Endothelial cell of umbilical vein (primary cell): ENCODE results near the gene NUDT22. TPM values are rescaled to one million over a fixed set of nuclear protein-coding genes. Genes with fewer than 3 reads are reported as not detected.

Experiments
- BruUV-seq: library from RNA; stranded (reverse); fragments of 400-500 nt; replicated peaks from 2 replicates; lab custom pipeline; 2021; lab: Mats Ljungman, UMichigan
- CTCF ChIA-PET: fragments of 300-600, 350-600 bp; sonication (Branson Sonifier 250); formaldehyde crosslinking; loops from one replicate; lab custom pipeline; 2021; ENCODE audit warnings: antibody characterized with exemption, inconsistent platforms; lab: Charles Lee
- POLR2A ChIA-PET: fragments of 300-600, 350-600 bp; sonication (Branson Sonifier 250); formaldehyde crosslinking; loops from one replicate; lab custom pipeline; 2021; ENCODE audit warnings: antibody characterized with exemption, inconsistent platforms; lab: Charles Lee
- DNase-seq: peaks from one replicate; pipeline ENCODE4 v3.0.0-alpha.2; 2011; ENCODE audit warnings: low read depth, low spot score
- FAIRE-seq: peaks from 2 replicates; lab custom pipeline; 2011; peaks lifted over from hg19 to GRCh38; lab: Jason Lieb, UNC
- H2AFZ ChIP-seq: 2 replicates; pipeline ENCODE4 v1.6.0; 2012; ENCODE audit warnings: low read depth, low read length, control low read depth, inconsistent platforms
- H3K27ac ChIP-seq: 2 replicates; pipeline ENCODE4 v1.5.1; 2011; ENCODE audit warnings: low read depth, mild to moderate bottlenecking, control low read depth, low read length, moderate library complexity; ENCODE audit not compliant: insufficient read depth
- H3K27me3 ChIP-seq, 2 experiments: 2 replicates each; pipeline versions ENCODE4 v1.6.0 to v1.6.1; 2011; ENCODE audit warnings: low read length in 2 of 2, mixed read lengths in 1 of 2; ENCODE audit not compliant: control insufficient read depth in 2 of 2, insufficient read depth in 2 of 2
- H3K36me3 ChIP-seq, 2 experiments: 2 replicates in 1 of 2; 3 replicates in 1 of 2; pipeline ENCODE4 v1.5.1; 2011; ENCODE audit warnings: low read length in 2 of 2, mild to moderate bottlenecking in 1 of 2, moderate library complexity in 1 of 2; ENCODE audit not compliant: control insufficient read depth in 2 of 2, insufficient read depth in 2 of 2; ENCODE audit errors: extremely low read depth in 1 of 2
- H3K4me1 ChIP-seq: 3 replicates; pipeline ENCODE4 v1.5.1; 2011; ENCODE audit warnings: mild to moderate bottlenecking, low read length; ENCODE audit not compliant: control insufficient read depth, insufficient read depth; ENCODE audit errors: extremely low read depth
- H3K4me2 ChIP-seq: 2 replicates; pipeline ENCODE4 v1.6.1; 2011; ENCODE audit warnings: low read length, control low read depth, mixed read lengths; ENCODE audit not compliant: insufficient read depth
- H3K4me3 ChIP-seq, 3 experiments: fragments of 200-600 bp in 1 of 3; sonication (generic), shearing (Covaris generic) in 1 of 3; replicated peaks in 1 of 3; 2 replicates each; pipeline ENCODE4 v1.5.1; 2011 to 2016; ENCODE audit warnings: control low read depth in 3 of 3, low read length in 3 of 3, mild to moderate bottlenecking in 2 of 3, inconsistent platforms in 1 of 3, low read depth in 1 of 3, moderate library complexity in 1 of 3; ENCODE audit not compliant: insufficient read depth in 1 of 3
- H3K79me2 ChIP-seq: 2 replicates; pipeline ENCODE4 v1.6.0; 2012; ENCODE audit warnings: low read length, inconsistent platforms; ENCODE audit not compliant: control insufficient read depth, insufficient read depth
- H3K9ac ChIP-seq: replicated peaks from 2 replicates; pipeline ENCODE3; 2011; ENCODE audit warnings: low read length, control low read depth; ENCODE audit not compliant: insufficient read depth; ENCODE audit errors: extremely low read depth
- H3K9me1 ChIP-seq: replicated peaks from 3 replicates; pipeline ENCODE4 v1.6.0; 2011; ENCODE audit warnings: mild to moderate bottlenecking, low read length; ENCODE audit not compliant: control insufficient read depth, insufficient read depth; ENCODE audit errors: extremely low read depth
- H3K9me3 ChIP-seq: replicated peaks from 2 replicates; pipeline ENCODE4 v1.5.1; 2012; ENCODE audit warnings: low read length, inconsistent platforms; ENCODE audit not compliant: control insufficient read depth, insufficient read depth
- H4K20me1 ChIP-seq: replicated peaks from 2 replicates; pipeline ENCODE3; 2011; ENCODE audit warnings: mild to moderate bottlenecking, low read length; ENCODE audit not compliant: control insufficient read depth, insufficient read depth; ENCODE audit errors: extremely low read depth
- CTCF ChIP-seq, 2 donors: IDR thresholded peaks; 1 replicate in 1 of 2; 2 replicates in 1 of 2; pipeline ENCODE4 v1.5.1; 2011; ENCODE audit warnings: low read length in 2 of 2, mild to moderate bottlenecking in 2 of 2, moderate library complexity in 2 of 2, control low read depth in 1 of 2, inconsistent platforms in 1 of 2, low read depth in 1 of 2; ENCODE audit not compliant: insufficient read depth in 1 of 2; ENCODE audit errors: extremely low read depth in 1 of 2
- EZH2 ChIP-seq: IDR thresholded peaks from 2 replicates; pipeline ENCODE4 v1.6.1; 2012; ENCODE audit warnings: borderline replicate concordance, low read depth, mild to moderate bottlenecking, moderate library complexity, low read length, inconsistent platforms; ENCODE audit not compliant: severe bottlenecking
- FOS ChIP-seq: IDR thresholded peaks from 2 replicates; pipeline ENCODE4 v1.6.1; 2011; ENCODE audit warnings: mild to moderate bottlenecking, low read length, moderate library complexity, borderline replicate concordance; ENCODE audit not compliant: insufficient read depth
- GATA2 ChIP-seq: IDR thresholded peaks from 2 replicates; pipeline ENCODE4 v1.7.0; 2011; ENCODE audit warnings: low read depth, mild to moderate bottlenecking, moderate library complexity, mixed read lengths, low read length; ENCODE audit not compliant: insufficient read length, insufficient read depth
- JUN ChIP-seq: IDR thresholded peaks from 2 replicates; pipeline ENCODE4 v1.6.1; 2011; ENCODE audit warnings: borderline replicate concordance, low read depth; ENCODE audit not compliant: insufficient read length, insufficient read depth
- MYC ChIP-seq: IDR thresholded peaks from one replicate; pipeline ENCODE4 v1.6.1; 2011; ENCODE audit warnings: mild to moderate bottlenecking, low read depth, low read length
- POLR2A ChIP-seq: IDR thresholded peaks from 2 replicates; pipeline ENCODE4 v1.6.1; 2012; ENCODE audit warnings: low read depth, mild to moderate bottlenecking, control low read depth, low read length
- POLR2AphosphoS5 ChIP-seq: IDR thresholded peaks from 2 replicates; pipeline ENCODE4 v1.6.1; 2012; ENCODE audit warnings: low read depth, mild to moderate bottlenecking, control low read depth, low read length, moderate library complexity; ENCODE audit not compliant: insufficient read depth
- dilution Hi-C: fragments of 300-500 bp; cut with MboI; formaldehyde crosslinking; loops from one replicate; pipeline ENCODE4 v1.15.0; 2019; ENCODE audit warnings: low sequenced_read_pairs; ENCODE audit not compliant: extremely low pct_ligation_motif_present
- intact Hi-C: fragments of 100-400 bp; cut with micrococcal nuclease; formaldehyde crosslinking; loops from one replicate; pipeline ENCODE4 v1.10.0; 2022
- polyA plus RNA-seq, 4 experiments: library from polyadenylated mRNA; depleted of rRNA in 3 of 4; stranded (reverse) in 3 of 4; unstranded in 1 of 4; fragments of >200 nt; gene quantifications; 2 replicates each; pipeline versions ENCODE4 v1.2.1 to v1.2.3, GENCODE V29; 2011 to 2012; ENCODE audit warnings: missing spikeins in 1 of 4
- total RNA-seq: library from RNA; stranded (reverse); gene quantifications from 2 replicates; pipeline ENCODE4 v1.2.3, GENCODE V29; 2021
- TF ChIP-seq, protein P1 (sequence below): IDR thresholded peaks from 2 replicates; pipeline ENCODE4 v1.6.1; 2011; ENCODE audit not compliant: insufficient read depth, insufficient read length

NUDT22 gene
- total and polyA plus RNA-seq, 2 donors (not counting 3 experiments of a cell fraction or from before 2014, with no cell fraction given): 37.8 to 54.8 TPM

DNA sequence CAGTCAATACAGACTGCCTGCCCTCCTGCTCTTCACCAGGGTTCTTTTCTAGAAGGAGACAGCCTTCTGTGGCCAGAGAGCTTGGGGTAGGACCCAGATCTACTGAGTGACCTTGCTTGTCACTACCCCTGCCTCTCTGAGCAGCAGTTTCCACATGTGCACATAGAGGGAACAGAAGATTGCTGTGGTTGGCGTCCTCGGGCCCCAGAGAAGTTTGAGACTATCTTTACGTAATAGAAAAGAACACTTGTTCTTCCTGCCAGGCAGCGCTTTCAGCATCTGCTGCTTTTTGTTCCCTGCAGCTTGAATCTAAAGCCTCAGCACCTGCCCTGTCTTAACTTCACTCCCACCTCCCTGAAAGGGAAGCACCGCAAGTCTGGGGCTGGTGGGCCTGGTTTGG is 12.9 kb downstream of the NUDT22 start:
- H3K27me3 ChIP-seq: no peaks in the 10 kb centered on the region
- no peaks in the 10 kb centered on the region for H3K9me3 ChIP-seq
- no peak for DNase-seq
- no peak overlapping the region for H2AFZ ChIP-seq
- peaks cover 6 to 19% of the 10 kb centered on the region in 2 experiments for H3K36me3 ChIP-seq
- no peaks in the 10 kb centered on the region for H3K9me1 ChIP-seq
- intact Hi-C loops (no loop called here), dilution Hi-C loops (no loop called here)
- H3K4me2 ChIP-seq: no peak overlapping the region
- no peak overlapping the region for H3K4me3 ChIP-seq
- TF ChIP-seq GATA2: no peak
- no peak for TF ChIP-seq EZH2
- TF ChIP-seq FOS: no peak
- no peak for TF ChIP-seq MYC
- TF ChIP-seq JUN: no peak
- no peak for TF ChIP-seq CTCF (IDR thresholded peaks at IDR 0.05; ENCODE audit: extremely low read depth in 1 of 2, insufficient read depth in 1 of 2, low read depth in 1 of 2, low read length in 2 of 2)
- TF ChIP-seq, protein P1, sequence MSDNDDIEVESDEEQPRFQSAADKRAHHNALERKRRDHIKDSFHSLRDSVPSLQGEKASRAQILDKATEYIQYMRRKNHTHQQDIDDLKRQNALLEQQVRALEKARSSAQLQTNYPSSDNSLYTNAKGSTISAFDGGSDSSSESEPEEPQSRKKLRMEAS: no peak
- TF ChIP-seq POLR2A: no peak
- TF ChIP-seq POLR2AphosphoS5: no peak
- POLR2A ChIA-PET: no interaction called here
- CTCF ChIA-PET: interaction anchor here (1.6 to 1.7 kb wide), 2 partner anchors 12 to 34 kb away, joined by 5 to 6 read pairs; partner anchors contain the start of genes NUDT22 and TRPT1
- H3K27ac ChIP-seq: no peak overlapping the region
- BruUV-seq: no TSS peak
- no peak for FAIRE-seq
- no peaks in the 10 kb centered on the region for H4K20me1 ChIP-seq
- H3K4me1 ChIP-seq: peaks cover 16% of the 10 kb centered on the region
- peaks cover 20% of the 10 kb centered on the region for H3K79me2 ChIP-seq
- H3K9ac ChIP-seq: no peak overlapping the region
